Right renal pelvis (tissue), 4 donors: Measurements from ENCODE around the gene KDM5B. TPM values are rescaled to one million over a fixed set of nuclear protein-coding genes. Genes with fewer than 3 reads are reported as not detected.
A peak's percentile ranks its signal among the peaks of the same experiment; 100 is the strongest.
"Not testable (repeated sequence)": the region's sequence is repeated elsewhere in the genome, so short reads cannot be mapped to it uniquely, and the experiment has no call there.

ENCODE experiments used
- DNase-seq, 4 donors: peaks; one replicate each; pipeline ENCODE4 v3.0.0-alpha.2; 2013; ENCODE audit warnings: low read depth in 4 of 4, low spot score in 3 of 4, missing footprints in 1 of 4
- polyA plus RNA-seq, 4 donors: library from polyadenylated mRNA; unstranded; fragments of 120-200 nt; gene quantifications; one replicate each; pipeline ENCODE4 v1.2.1, GENCODE V29; 2013; ENCODE audit not compliant: insufficient read length in 4 of 4

KDM5B gene
- polyA plus RNA-seq, 4 donors: 87.2 to 106 (median 99.6) TPM

DNA sequence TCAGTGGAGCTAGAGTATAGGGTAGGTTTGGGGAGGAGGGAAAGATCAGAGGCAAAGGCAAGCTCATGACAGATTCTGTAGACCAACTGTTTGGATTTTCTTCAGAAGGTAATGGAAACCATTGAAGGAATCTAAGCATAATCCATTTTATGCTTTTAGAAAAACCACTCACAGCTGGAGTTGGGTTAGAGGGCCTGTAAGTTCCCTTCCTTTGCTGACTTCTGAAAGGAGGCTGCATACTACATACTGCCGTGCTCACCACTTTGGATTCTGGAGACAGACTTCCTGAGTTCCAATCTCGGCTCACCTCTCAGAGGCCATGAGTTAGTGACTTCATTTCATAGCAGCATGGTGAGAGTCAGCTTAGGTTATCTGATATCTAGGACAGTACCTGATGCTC lies 91.6 kb downstream of the KDM5B start:
- no peak for DNase-seq

DNA sequence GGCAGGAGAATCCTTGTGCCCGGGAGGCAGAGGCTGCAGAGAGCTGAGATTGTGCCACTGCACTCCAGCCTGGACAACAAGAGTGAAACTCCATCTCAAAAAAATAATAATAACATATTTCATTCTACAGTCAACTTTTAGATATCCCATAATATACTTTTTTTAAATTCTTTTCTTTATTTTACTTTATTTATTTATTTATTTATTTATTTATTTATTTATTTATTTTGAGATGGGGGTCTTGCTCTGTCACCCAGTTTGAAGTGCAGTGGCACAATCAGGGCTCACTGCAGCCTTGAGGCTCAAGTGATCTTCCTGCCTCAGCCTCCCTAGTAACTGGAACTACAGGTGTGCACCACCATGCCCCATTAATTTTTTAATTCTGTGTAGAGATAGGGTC lies 94.0 kb downstream of the KDM5B start:
- DNase-seq: not testable (repeated sequence)

DNA sequence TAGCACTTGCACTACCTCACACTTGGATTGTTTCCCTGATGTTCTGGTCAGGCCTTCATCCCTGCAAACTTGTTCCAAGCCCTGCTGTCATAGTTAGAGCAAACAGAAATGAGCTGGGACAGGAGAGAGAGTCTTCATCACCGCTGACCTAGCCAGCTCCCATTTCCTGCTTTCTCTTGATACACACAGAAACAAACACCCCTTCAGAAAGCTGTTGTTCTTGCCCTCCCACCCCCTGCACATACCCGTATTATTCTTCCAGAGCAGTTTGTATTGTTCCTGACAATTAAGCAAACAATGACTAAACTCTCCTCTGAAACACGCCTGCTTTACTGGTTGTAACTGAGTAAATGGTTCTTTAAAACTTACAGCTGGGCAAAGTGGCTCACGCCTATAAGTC lies 95.1 kb downstream of the KDM5B start:
- no peak for DNase-seq

DNA sequence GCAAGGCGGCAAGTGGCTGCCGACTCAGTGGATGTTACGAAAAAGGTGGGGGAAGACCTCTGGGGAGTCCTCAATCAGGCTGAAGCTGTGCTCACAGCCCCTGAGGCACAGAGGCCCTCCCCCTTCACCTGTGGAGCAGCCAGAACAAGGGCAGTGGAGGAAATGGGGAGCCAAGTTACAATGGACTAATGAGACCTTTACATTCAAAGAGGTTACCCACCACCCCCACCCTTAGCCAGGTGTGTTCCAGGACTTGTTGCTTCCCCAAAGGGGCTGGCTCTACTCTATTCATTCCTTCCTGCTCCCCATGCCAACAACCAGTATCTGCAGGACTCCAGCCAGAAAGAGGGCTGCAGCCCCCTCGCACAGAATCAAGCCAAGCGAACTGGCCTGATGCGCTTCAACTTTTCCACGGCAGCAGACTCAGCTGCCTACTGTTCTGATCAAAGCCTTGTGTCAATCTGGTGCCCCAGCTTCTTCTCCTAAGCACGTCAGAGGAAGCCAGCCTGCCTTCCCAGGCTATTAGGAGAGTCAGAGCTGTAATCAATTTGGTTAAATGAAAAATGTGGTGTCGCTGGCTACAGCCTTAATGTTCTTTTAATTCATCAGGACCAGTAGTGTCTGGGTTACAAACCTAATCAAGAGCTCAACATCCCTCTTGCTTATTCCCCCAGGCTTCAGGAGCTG lies 96.1 kb downstream of the KDM5B start:
- DNase-seq: no peak

DNA sequence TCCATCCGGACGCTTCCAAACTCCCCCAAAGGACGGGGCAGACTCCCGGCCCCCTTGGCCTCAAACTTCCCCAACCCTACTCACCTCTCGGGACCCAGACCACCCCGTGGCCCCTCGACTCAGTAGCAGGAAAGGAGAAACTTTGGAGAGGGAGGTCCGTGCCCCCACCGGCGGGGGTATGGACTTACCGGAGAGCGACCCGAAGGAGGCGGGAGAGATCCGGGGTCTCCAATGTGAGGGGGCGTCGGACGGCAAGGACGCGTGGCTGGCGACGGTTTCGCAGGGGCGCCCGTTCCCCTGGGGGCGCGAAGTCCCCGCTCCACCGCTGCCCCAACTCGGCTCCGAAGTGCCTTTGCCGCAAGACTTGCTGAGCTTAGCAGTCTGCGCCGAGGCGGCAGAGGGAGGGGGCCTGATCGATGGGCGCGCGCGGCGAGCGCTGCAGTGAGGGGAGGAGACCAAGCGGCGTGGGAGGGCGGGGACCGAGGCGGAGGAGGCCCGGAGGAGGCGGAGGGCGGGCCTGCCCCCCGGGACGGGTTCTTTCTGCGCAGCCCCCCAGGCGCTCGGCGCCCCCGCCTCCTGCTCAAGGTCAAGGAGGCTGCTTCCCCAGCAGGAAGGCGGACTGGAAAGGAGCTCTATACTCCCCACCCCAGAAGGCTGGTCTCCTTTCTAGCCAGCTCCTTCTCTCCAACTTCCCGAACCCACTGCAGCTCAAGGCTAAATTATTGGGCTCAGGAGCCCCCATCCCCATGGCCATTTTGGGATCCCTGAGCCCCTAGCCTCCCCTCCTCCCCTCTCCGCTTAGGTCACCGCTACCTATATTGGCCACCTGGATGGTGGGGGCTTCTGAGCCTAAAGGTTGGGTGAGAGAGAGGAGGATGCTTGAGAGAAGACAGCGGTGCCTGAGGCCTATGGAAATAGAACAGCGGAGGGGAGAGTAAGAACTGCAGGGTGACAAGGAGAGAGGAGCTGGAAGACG lies 97.9 kb downstream of the KDM5B start, which contains the start of gene SYT2:
Gene SYT2, minus strand, starts transcription at position 385 of the 976 bp plus-strand sequence. CDS start 104,682 bp downstream, outside the sequence.
- peak in 2 of 4 donors; percentile 34 to 36 for DNase-seq

DNA sequence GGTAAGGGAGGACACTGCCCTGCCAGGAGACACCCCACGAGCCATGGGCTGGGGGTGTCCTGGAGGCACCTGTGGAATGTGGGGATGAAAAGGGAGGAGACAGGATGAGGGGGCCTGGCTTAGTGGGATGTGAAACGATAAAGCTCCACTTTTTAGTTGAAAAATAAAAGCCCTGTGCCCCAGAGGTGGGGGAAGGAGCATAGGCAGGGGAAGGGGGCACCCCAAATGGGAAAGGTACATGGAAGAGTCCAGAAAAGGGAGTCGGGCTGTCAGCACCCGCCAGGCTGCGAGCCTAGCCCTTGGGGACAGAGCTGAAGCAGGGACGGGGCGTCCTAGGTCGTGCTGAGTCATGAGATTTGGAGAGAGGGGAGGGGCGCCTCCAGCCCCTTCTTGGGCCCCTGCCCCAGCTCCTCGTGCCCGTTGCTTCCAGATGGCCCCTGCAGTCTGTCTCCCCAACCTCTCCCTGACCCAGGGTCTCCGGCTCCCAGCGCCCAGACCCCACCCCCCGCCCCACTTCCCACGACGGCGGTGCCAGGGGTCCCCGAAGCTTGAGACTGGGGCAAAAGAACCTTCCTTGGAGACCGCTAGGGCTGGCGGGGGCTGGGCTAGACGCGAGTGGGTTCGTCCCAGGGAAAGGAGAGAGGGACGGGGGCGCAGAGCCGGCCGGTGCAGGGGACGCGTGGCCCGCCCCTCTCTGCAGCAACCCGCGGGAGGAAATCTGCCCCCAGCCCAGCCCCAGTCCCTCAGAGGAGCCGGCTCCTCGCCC lies 98.8 kb downstream of the KDM5B start:
- no peak for DNase-seq

DNA sequence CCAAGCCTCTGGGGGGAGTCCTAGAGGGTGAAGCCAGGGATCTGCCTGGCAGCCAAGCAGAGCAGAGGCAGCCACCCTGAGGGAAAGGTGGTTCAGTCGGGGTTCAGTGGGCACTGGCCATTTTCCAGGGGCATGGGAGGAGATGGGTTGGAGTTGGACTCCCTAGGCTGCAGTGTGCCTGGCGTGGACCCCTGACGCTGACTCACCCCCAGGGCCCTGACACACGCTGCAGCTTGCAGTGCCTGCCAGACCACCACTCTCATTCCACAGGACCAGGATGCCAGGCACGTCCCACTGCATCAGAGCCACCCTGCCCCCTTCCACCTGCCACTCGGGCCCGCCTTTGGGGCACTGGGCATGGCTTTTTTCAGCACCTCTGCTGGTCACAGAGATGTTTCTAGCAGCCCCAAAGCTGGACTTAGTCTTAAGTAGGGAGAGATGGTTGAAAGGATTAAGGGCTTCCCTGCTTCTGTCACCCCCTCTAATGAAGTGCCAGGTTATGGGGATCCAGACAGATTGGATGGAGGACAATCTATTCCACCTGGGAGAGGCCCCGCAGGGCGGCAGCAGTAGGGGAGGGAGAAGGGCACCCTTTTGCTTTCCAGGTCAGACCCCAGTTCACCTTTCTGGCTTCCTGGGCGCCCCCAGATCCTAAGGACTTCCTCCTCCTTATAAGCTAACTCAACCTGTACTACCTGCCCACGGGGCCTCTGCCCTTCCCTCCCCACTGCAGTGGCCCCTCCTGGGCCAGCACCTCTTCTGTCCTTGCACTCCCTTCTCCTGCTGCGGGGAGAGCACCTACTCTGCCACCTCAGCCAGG lies 99.6 kb downstream of the KDM5B start:
- no peak for DNase-seq

DNA sequence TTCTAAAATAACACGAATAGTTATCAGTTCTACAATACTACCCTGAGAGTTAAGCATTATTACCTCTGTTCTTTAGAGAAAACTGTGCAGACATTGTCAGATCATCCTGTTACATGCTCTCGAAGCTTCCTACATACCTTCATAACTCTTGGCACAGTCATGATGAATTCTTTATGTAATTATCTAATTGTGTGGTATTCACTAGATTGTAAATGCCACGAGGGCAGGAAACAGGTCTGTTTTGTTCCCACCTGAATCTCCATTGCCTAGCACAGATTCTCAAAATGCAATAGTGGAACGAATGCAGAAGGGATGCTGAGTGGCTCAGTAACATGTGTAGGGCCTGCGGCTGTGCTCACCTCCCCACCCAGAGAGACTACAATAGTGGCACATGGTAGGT lies 101.4 kb downstream of the KDM5B start:
- no peak for DNase-seq

DNA sequence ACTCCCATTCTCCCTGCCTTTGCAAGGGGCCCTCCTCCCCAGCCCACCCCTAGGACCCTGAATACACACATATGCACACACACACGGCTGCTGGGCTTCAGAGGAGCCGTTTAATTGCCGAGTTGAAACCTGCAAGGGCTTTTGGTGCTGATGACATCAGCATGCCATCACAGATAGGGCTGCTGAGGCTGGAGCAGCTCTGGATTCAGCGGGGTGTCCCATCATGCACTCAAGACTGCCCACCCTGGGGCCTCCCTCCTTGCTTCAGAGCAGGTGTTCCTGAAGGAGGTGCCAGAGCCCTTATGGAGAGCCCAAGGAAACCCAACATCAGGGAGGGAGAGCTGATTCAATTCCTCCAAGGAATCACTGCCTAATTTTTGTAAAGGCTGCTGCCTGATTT lies 103.6 kb downstream of the KDM5B start:
- no peak for DNase-seq

DNA sequence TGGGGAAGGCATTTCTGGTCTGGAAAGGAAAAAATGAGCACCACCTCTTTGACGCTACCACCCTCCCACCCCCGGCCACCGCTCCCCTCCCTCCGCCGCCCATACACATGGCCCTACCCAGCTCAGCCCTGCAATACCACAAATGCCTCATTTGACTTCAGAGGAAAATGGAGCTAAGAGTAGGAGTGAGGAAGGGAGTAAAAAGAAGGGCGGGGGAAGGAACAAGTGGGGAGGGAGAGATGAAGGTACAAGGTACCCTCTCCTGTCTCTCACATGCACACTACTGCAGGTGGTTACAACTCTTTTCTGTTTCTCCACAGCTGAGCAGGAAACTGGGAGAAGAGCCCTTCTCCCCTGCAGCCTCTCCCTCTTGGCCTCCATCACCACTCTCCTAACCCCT lies 105.0 kb downstream of the KDM5B start:
- no peak for DNase-seq

DNA sequence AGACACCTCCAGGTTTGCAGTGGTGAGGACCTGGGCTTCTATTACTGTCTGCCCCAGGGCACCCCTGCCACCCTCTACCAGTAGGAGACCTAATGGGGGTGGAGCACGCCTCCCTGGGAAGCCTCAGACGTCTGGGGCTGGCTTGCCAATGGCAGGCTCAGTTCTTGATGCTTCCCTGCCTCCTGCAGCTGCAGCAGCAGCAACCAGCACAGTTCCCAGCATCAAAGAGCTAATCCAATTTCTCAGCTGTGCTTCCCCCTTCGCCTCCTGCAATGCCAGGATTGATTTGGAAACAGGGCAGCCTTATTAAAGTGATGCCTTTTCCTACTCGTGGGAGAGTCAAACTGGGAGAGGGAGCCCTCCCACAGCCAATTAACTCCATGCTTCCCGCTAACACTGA lies 106.1 kb downstream of the KDM5B start:
- DNase-seq: no peak

DNA sequence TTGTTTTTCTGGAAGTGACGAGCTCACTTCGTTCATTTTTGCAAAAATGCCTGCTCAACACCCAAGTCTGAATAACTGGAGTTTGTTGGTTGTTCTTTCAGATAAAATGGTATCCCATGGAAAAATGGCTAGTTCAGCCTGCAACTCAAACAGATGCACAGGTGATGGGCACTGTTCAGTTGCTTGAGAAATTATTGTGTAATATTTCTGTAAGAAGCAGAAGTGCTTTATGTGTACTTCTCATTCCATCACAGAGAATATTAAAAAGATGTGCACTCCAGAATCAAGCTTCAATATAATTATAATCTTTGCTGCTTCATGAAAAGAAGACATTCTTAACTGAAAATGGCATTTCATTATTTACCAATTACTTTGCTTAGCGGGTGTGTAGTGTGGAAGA lies 107.0 kb downstream of the KDM5B start:
- DNase-seq: no peak

DNA sequence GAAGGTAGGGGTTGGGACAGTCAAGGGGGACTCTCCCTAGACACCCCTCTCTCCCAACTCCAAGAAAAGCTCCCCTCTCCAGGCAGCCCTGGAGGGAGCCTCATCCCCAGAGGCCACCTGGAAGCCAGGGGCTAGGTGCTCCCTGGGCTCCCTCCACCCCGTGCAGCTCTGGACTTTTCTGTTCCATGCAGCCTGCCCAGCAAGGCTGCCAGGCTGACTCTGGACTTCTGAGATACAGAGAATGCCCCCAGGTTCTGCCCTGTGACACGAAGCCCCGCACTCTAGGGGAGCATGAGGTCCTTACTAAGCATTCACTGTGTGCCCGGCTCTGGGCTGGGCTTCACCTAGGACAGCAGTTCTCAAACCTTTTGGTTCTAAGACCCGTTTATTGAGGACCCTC lies 108.2 kb downstream of the KDM5B start:
- DNase-seq: no peak

DNA sequence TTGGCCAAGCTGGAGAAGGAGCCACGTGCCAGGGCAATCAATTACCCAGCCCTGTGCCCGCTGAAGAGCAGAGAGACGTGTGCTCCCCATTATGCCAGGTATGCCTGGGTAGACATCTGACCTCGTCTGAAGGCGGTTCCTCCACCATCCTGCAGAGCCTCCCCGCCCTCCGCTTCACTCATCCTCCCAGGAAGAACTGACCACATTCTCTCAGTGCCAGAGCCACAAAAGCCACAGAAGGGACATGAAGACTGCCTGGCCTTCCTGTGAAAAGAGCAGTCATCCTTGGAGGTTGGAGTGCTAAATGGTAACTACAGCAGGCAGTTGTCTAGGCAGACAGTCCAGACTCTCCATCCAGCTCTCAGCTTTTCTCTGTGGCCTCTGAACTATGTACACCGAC lies 109.9 kb downstream of the KDM5B start:
- no peak for DNase-seq

DNA sequence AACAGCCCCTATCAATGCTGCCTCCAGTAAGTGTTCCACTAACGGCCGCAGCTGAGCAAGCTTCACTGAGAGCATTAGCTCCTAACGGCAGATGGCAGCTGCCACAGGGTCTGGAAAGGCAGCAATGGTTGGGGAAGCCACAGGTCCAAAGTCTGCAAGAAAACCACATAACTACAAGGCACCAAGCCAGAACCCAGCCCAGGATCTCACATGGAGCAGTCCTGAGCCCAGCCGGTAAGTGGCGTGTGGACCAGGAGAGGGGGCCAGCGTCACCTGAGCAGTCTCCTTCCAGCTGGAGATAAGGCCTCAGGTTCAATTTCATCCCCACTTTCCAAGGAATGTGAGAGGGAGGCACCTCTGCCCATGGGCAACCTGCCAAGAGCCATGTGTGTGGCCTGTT lies 111.2 kb downstream of the KDM5B start:
- no peak for DNase-seq

DNA sequence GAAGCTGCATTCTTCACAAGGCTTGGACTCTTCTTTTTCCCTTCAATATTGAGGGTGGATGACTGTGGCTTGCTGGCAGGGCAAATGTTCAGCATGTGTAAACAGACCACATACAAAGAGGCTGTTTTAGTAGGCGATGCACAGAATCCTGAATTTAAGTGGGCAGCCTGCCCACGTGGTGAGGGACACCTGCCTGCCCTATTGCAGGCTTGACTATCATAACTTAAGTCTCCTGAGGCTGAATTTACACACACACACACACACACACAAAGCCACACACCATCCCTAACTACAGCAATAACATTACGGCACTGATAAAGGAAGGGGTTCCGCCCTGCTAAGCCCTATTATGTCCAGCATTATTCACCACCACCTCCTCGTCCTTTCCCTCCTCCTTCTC lies 113.9 kb downstream of the KDM5B start:
- no peak for DNase-seq

DNA sequence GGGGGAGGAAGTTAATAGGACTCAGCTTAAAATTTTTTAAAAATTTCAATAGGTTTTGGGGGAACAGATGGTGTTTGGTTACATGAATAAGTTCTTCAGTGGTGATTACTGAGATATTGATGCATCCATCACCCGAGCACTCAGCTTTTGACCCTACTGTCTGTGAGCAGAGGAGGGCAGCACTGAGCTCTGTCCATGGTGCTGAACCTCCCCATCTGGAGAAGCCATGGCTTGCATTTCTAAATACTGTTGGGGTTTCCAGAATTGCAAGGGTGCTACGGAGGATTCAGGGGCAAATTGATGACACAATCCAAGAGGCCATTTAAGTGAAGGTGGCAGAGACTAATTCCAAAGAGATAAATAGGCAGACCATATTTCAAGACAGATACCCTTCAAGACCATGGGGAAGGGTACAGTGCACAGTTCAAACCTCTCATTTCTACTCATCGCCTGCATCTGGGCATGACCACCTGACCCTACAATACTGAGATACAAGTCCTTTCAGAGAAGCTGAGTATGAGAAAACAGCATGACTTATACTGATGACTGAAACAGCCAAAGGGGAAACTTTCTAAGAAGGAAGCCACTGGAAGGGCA lies 115.2 kb downstream of the KDM5B start:
- DNase-seq: peak; percentile 57 to 72 (median 68)

DNA sequence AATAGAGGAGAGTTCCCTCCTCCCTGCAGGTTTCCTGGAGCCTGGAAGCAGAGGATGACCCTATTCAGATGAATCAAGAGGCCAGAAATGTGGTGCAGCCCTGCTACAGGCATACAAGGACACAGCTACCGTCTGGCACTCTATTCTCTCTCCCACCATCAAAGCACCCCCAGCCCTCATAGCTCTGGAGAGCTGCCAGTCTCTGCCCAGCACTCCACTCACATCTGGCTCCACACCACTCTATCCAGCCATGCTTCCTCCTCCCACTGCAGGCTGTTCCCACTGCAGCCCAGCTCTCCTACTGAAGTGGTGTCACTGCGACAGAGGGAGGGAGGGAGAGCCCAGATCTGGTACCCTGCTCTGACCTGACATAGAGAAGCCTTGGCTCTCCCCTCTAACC lies 116.4 kb downstream of the KDM5B start:
- DNase-seq: no peak

DNA sequence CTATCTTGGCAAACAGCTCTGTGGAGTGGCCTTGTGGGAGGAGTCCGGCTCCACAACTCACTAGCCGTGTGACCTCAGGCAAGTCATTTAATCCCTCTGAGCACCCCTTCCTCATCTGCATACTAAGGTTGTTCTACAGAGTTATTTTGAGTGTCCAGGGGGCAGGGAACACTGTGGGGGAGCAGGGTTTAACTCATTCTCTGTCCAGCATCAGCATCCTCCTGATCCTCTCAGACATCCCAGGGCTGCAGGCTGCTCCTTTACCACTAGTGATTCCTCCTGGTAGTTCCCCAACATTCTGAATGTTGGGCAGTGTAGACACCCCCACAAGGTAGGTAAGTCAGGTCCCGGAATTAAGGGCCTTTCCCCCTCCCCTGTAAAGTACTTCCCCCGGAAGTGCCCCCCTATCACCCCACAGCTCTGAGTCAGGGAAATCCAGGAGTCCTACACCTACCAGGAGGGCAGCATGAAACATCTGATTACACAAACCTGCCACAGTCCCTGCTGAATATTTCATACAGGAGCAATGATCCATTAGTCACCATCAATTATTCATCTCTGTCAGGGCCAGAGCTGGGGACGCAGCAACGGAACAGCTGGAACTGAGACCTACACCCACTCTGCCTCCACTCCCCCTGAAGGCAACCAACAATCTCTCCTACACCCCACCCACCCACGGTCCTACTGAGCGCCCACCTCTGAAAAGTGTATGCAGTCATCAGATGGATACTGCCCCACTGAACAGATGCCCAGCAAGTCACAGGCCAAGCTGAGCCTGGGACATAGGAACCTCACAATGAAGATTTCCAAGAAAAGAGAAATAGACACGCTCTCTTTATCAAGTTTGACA lies 118.5 kb downstream of the KDM5B start:
- DNase-seq: no peak
